Keratinocyte (primary cell): ENCODE data around the gene RCE1.

Source experiments
- CTCF ChIP-seq, 3 experiments: IDR thresholded peaks in 1 of 3; conservative IDR thresholded peaks in 1 of 3; optimal IDR thresholded peaks in 1 of 3; 2 replicates in 2 of 3; 3 replicates in 1 of 3; pipeline versions ENCODE3 to v1.5.1; 2011; ENCODE audit warnings: low read length in 3 of 3, mild to moderate bottlenecking in 3 of 3, moderate library complexity in 2 of 3, control low read depth in 1 of 3, inconsistent platforms in 1 of 3; ENCODE audit not compliant: insufficient read depth in 2 of 3; ENCODE audit errors: extremely low read depth in 1 of 3
- EZH2 ChIP-seq: IDR thresholded peaks from one replicate; pipeline ENCODE4 v1.6.1; 2012; ENCODE audit warnings: inconsistent platforms, mild to moderate bottlenecking, low read length, moderate library complexity

GRCh38 chr11:66842896-66843775, at the start of gene RCE1:
- TF ChIP-seq CTCF (optimal IDR thresholded peaks at IDR 0.05 in 1 of 3, IDR thresholded peaks at IDR 0.05 in 1 of 3, conservative IDR thresholded peaks at IDR 0.05 in 1 of 3; ENCODE audit: extremely low read depth in 1 of 3, insufficient read depth in 2 of 3, low read length in 3 of 3) (no peak), EZH2 (no peak)
